GM18508 (cell line): ENCODE data around the gene ALPK1.
"Not testable (repeated sequence)": the region's sequence is repeated elsewhere in the genome, so short reads cannot be mapped to it uniquely, and the experiment has no call there.

Source experiments
- ATAC-seq: cut with Tn5 transposase; IDR thresholded peaks from one replicate; pipeline ENCODE4 v1.9.1; 2021; ENCODE audit warnings: moderate number of reproducible peaks; ENCODE audit not compliant: insufficient read depth, unreplicated experiment

Gene ALPK1

DNA sequence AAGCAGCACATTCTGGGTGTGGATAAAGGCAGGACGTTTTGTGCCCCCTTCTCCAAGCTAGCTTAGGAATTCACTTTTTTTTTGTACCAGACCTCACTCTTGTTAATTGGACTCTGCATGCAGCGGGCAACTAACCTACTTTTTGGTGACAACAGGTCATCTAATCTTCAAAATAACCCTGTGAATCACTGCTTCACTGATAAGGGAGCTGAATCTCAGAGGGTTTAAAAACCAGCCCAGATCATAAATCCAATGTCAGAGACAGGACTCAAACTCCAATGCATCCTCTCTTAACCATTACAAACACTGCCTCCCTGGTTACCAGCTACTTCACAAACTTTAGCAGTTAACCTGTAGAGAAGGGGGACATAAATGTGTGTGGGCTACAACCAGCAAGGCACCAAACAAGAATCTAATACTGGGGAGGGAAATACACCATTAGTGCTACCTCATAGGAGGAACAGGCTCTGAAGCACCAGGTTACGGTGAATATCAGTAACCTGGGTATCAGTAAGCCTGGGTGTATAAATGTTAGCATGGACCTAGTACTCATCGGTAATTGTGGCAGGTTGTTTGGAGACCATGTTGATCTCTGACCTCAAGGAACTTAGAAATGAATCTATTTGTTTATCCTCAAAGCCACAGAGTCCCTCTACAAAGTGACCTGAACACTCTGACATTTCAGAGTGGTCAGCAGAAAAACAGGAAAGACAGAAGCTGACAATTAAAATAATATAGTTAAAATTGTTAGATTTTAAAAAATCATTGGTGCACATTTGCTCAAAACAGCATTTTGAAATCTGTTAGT lies 14.1 kb upstream of the ALPK1 start:
- ATAC-seq: no peak

DNA sequence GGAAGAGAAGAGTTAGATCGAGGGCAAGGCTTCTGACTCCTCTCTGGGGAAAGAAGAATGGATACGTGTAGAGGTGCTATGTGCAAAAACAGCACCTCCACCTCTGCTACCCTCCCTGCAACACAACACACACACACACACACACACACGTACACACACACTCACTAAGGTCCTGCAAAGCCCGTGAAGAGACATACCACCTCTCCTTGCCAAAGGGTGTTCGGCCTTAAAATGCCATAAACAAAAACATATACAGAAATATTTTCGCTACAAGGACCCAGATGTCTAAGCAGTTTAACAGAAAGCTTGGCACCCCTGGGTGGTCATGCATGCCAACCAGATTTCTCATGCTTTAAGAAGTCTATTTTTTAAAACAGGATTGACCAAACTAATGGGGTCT lies 13.0 kb upstream of the ALPK1 start:
- ATAC-seq: no peak

DNA sequence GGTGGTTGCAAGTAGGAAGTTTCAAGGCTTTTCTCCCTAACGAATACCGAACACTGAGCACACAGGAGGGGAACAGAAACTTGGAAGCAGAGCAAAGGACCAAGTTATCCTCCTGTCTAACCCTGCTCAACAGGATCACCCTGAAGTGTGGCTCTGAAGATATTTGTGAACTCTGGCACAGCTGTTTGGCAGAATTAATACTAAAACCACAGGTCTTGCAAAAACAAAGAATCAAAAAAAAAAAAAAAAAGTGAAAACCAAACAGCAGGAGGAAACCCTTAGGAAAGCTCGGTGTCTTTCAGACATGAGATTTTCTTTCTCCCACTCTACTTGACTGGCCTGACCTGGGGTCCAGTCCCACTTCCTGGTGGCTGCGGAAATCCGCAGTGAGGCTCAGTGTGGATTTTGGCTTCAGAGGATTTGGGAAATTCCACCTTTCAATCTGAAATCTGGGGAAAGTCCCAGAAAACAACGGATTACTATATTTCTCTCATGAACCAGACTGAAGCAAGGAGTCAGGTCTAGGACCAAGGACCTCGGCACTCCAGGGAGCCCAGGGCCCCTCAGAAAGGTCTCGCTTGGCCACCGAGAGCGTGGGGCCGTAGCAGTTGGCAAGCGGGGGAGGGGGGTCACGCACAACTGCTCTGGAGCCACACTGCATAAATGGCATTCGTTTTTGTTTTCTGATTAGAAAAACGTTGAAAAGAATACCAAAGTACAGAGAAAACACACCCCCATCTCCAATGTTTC lies 12.3 kb upstream of the ALPK1 start:
- ATAC-seq: no peak

DNA sequence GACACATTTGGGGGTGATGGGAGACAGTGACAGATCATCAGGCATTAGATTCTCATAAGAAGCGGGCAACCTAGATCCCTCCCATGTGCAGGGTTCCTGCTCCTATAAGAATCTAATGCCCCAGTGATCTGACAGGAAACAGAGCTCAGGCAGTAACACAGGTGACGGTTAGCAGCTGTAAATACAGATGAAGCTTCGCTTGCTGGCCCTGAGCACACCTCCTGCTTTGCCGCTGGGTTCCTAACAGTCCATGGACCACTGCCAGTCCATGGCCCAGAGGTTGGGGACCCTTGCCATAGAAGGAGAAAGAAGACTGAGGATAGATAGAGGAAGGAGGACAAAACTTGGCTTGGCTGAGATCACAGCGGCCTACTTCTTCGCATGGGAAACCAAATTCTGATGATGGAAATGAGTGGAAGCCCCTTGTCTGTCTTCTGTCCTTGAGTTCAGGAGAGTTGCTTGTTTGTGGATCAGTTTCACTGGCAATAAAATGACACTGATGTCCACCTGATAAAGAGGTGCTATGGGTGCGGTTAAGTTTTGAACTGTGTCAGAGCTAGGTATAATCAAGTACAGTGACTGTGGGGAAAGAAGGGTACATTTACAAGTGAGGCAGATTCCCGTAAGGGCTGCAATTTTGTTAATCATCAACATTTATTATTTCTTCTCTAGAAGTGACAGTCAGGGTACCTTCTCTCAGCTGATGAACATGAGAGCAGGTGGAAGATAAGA lies 9.7 kb upstream of the ALPK1 start:
- peak; percentile 29 for ATAC-seq

DNA sequence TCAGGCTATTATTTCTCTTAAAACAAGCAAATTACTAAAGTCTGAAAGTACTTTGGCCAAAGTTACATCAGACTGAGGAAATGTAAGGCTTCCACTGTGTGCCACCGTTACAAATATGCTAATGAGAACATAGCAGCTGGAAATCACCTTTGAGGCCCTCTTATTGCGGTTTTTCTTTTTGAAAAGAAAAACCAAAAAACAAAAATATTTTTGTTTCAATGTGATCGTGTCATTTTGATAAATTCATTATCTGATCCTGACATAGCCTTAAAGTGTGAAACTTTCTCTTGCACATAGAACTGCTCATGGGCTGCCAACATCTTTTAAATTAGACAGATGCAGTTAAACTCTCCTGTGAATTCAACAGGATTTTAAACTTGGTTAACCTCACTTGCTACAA lies 8.7 kb upstream of the ALPK1 start:
- ATAC-seq: no peak

DNA sequence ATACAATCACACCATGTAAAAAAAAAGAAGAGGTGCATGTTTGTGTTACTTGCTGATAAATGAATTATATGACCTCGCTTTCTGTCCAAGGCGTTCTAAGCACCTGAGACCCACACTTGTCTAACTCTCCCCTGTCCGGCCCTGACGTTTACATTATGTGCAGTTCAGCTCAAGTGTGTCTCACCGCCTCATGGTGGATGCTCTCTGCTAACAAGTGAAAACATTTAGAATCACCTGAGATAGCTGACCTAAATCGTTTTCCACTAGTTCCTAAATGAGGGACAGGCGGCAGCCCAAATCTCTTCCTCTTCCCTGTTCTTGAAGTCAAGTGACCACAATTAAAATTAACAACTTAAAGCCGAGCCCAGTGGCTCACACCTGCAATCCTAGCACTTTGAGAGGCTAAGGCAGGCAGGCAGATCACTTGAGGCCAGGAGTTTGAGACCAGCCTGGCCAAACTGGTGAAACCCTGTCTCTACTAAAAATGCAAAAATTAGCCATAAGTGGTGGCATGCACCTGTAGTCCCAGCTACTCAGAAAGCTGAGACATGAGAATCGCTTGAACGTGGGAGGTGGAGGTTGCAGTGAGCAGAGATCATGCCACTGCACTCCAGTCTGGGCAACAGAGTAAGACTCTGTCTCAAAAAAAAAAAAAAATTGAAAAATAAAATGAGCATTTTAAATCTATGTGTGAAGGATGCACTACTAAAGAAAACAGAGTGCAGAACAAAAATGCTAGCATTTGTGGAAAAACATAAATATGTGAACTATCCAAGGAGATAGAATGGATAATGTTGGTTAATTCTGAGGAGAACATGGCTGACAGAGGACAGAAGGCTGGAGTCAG lies 7.5 kb upstream of the ALPK1 start:
- ATAC-seq: no peak

DNA sequence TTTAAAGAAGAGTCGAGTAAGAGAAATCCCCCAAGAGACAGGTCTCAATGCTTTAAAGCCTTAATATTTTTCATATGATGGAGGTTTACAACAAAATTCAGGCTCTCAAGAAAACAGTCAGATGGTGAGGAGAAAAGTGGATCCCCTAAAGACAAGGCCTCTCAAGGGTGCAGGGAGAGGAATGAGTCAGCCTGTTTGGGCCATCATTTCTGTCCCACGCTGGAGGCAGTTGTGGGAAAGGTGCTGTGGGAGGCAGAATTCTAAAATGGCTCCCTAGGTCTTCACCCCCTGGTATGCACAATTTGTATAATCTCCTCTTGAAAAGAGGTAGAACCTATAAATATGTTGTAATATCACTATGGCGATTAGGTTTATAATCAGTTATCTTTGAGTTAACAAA lies 6.8 kb upstream of the ALPK1 start:
- ATAC-seq: no peak

DNA sequence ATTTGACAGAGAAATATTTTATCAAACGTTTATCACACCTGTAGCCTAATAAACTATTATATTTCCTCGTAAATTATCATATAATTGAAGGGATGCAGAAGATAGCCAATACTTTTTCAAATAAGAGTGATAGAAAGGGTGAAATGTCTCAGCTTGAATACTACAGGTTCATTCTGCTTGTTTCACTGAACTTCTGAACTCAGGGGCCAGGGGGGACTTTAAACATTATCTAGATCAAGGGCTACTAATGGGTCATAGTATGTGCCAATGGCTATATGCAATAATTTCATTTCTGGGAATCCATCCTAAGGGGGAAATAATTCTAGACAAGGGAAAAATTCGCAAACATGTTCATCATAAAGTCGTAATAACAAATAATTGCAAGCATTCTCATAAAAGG lies 2.6 kb downstream of the ALPK1 start:
- ATAC-seq: no peak

DNA sequence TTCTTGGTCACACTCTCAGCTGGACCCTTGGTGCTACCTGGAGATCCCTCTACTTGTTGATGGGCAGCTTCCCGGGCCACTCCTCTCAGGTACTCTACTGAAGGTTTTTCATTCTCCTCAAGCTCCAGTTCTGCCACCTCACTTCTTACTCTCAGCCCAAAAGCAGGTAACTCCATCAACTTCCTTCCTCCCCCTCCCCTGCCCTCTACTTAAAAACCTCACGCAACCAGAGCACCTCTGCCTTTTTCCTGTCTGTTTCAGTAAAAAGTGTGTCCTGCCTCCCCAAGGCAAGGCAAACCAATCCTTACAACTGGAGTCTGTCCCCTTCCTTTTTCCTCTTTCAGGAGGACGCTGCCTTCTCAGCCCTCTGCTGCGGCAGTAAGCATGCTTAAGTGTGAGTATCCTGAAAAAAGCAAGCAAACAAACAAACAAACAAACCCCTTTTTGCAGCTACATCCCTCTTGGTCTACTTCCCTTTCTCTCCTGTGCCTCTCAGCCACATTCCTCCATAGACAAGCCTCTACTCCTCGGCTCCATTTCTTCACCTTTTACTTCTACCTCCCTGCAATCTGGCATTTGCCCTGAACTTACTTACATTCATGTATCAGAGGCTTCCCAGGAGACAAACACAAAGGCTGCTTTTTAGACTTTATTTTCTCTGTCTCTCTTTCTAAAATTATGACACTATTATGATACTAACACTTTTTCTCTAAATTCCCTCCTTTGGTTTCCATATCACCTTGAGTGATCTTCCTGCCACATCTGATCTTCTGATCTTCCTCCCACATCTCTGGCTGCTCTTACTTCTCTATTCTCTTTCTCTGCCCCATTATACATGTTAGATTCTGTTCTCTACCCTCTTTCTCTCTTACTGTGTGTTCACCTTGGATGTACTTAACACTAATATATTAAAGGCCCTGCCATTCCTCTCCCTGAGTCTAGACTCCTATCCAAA lies 5.4 kb downstream of the ALPK1 start:
- ATAC-seq: no peak

DNA sequence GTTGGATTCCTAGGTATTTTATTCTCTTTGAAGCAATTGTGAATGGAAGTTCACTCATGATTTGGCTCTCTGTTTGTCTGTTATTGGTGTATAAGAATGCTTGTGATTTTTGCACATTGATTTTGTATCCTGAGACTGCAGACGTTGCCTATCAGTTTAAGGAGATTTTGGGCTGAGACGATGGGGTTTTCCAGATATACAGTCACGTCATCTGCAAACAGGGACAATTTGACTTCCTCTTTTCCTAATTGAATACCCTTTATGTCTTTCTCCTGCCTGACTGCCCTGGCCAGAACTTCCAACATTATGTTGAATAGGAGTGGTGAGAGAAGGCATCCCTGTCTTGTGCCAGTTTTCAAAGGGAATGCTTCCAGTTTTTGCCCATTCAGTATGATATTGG lies 8.3 kb downstream of the ALPK1 start:
- not testable (repeated sequence) for ATAC-seq

DNA sequence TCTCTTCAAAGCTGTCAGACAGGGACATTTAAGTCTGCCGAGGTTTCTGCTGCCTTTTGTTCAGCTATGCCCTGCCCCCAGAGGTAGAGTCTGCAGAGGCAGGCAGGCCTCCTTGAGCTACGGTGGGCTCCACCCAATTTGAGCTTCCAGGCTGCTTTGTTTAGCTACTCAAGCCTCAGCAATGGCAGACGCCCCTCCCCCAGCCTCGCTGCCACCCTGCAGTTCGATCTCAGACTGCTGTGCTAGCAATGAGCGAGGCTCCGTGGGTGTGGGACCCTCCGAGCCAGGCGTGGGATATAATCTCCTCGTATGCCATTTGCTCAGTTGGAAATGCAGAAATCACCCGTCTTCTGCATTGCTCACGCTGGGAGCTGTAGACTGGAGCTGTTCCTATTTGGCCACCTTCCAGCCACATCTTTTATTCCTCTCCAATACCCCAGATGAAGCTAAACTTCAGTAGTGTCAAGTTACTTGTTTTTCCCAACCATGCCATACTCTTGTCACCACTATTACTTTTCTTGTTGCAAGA lies 12.2 kb downstream of the ALPK1 start:
- not testable (repeated sequence) for ATAC-seq

DNA sequence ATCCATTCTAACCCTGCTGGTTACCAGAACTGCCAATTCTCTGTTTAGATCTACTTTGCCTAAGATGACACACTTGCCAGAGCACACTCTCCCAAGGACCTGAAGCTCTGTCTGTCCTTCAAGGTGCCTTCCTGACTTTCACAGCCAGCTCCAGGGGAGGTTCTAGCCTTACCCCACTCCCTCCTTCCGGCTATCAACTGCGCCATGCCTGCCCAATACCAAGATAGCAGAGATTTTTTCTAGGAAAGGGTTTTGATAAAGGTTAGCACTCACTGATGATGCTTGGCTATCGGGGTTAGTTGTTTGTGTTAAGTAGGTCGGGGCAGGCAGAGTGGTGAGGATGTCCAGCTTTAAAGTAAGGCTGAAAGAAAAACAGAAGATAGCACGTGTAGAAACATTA lies 14.3 kb downstream of the ALPK1 start:
- ATAC-seq: no peak

DNA sequence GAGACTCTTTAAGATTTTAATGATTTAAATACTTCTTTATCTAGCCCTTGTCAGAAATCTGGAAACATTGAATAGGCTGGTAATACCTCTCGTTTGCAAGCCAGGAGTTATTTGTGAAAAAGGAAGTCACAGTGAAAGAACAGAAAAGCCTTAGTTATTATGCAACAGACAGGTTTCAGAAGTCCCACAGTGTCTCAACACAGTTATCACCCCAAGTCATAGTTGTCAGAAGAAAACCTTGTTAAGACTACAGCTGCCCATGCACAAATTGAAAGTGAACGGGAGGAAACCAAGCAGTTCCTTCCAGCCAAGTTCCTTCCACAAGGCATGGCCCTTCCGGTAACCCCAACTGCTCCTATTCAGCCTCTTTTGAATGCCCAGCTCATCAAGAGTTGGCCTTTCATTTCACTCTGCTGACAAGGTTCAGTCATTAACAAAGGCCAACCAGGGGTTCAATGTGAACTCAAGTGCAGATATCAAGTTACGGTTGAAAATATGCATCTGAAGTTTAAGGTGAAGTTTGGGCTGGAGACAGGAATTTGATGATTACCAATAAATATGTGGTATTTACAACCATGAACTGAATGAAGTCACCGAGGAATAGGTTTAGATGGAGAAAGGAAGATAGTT lies 15.6 kb downstream of the ALPK1 start:
- ATAC-seq: peak; percentile 96

DNA sequence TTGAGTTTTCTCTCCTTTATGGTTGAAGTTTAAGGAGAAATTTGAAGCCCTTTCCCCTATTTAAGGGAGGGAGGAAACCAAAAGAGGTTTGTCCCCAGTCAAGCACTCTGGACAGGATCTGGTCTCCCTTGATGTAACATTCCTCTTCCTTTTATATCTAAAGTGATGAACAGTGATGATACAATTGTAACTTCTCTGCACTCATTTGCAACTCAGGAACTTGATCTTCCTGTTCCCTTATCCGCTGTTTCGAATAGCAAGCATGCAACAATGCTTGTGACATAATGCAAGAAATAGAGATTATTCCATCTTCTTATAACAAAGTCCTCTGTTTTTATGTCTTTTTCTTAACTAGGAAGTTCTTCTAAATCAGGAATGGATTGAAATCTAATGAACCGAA lies 18.3 kb downstream of the ALPK1 start:
- ATAC-seq: no peak

DNA sequence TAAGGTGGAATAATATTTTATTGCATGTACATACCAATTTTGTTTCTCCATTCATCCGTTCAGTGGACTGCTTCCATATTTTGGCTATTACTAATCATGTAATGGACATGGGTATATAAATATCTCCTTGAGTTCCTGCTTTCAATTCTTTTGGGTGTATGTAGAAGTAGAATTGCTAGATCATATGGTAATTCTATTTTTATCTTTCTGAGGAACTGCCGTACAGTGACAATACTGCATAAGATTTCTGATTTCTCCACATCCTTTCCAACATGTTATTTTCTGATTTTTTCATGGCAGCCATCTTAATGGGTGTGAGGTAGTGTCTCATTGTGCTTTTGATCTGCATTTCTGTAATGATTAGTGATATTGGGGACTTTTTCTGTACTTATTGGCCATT lies 19.2 kb downstream of the ALPK1 start:
- no peak for ATAC-seq

DNA sequence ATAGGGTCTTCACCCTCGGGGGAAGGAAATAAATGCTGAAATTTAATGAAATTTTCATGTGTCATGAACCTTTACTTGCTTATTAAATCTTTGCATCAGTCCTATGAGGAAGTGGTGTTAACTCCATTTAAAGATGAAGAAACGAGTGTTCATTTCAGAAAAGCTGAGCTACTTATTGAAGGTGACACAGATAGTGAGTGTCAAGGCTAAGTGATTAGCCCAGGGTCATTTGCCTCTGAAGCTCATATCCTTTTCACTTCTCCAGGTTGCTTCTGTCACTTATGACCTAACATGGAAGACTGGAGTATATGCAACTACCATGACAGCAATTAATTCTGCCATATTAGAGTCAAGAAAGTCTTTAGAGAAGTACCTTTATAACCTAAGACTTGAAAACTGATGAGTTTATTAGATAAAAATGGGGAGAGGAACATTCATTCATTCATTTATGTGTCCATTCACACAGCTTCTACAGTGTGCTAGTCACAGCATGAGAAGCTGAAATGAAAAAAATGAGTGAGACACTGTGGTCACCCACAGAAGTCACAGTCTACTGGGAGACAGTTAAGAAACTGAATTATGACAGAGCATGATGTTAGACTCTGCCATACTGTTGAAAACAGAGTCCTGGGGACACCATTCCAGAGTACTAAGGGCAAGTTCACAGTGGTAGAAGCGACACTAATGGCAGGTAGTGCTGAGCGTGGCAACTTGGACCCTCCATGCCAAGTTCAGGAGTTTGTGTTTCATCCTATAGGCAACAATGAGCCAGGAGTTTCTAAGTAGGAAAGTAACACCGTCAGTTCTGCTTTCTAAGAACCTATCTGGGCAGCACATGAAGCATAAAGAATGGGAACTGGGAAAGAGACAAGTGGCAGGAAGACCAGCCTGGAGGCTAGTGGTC lies 21.3 kb downstream of the ALPK1 start:
- peak; percentile 96 for ATAC-seq
